ENCODE data around the gene FAM107B. TPM values are rescaled to one million over a fixed set of nuclear protein-coding genes. Genes with fewer than 3 reads are reported as not detected.

The FAM107B gene
- total RNA-seq, 1 experiment from 2014 or later = 41.6 TPM

DNA sequence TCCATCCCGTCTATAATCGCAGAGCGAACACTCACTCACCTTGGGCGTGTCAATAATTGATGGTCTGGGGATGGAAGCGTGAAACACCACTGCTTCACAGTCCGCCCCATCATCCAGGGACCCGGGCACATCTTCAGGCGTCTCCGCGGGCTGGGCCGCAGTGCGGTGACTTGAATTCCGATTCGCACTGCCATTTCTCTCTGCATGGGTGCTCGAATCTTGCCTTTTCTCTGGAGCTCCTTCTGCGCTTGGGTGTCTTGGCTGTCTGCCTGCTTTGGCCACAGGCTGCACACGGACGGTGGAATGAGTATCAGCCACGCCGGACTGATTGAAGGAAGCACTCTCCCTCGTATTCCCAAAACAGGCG lies 500 bp downstream of the FAM107B start:
- intact Hi-C loops (cut with micrococcal nuclease) = no loop called here
- no peak for DNase-seq (ENCODE audit: low read depth, low spot score)
- POLR2A ChIA-PET = no interaction called here
- CTCF ChIA-PET = no interaction called here
- Histone ChIP-seq H3K36me3 (ENCODE audit: control insufficient read depth in 1 of 2, insufficient read depth in 2 of 2, low read length in 2 of 2) (no peaks in the 10 kb centered on the region), H3K4me1 (ENCODE audit: control insufficient read depth in 1 of 2, insufficient read depth in 2 of 2, low read length in 2 of 2) (no peaks in the 10 kb centered on the region), H3K9me2 (ENCODE audit: insufficient read depth) (no peaks in the 10 kb centered on the region), H4K20me1 (ENCODE audit: insufficient read depth) (no peaks in the 10 kb centered on the region), H3K27me3 (ENCODE audit: insufficient read depth, low read length) (no peaks in the 10 kb centered on the region), H3K4me2 (ENCODE audit: low read length) (no peak overlapping the region), H3K9me3 (ENCODE audit: control insufficient read depth in 1 of 2, insufficient read depth in 1 of 2, low read depth in 1 of 2, low read length in 2 of 2) (no peaks in the 10 kb centered on the region), H3K27ac (ENCODE audit: low read depth, low read length) (no peak overlapping the region), H3K4me3 (replicated peaks in 1 of 2; ENCODE audit: low read depth in 1 of 2, low read length in 2 of 2) (no peak overlapping the region), H3K79me2 (ENCODE audit: insufficient read depth, low read length) (no peaks in the 10 kb centered on the region), H3K9ac (ENCODE audit: low read length) (no peak overlapping the region), H2AFZ (ENCODE audit: low read depth, low read length, poor library complexity, severe bottlenecking) (no peak overlapping the region)
- no peak for ATAC-seq
- TF ChIP-seq, protein P1, sequence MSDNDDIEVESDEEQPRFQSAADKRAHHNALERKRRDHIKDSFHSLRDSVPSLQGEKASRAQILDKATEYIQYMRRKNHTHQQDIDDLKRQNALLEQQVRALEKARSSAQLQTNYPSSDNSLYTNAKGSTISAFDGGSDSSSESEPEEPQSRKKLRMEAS (IDR thresholded peaks at IDR 0.05) = no peak
- TF ChIP-seq CBX3 (IDR thresholded peaks at IDR 0.05; ENCODE audit: low read depth) (no peak), ZFX (IDR thresholded peaks at IDR 0.05) (no peak), ELF1 (IDR thresholded peaks at IDR 0.05; ENCODE audit: borderline replicate concordance, low read depth) (no peak), EGR1 (IDR thresholded peaks at IDR 0.05; ENCODE audit: low read depth) (no peak), RAD21 (IDR thresholded peaks at IDR 0.05; ENCODE audit: low read depth) (no peak), JUND (IDR thresholded peaks at IDR 0.05) (no peak), CEBPB (IDR thresholded peaks at IDR 0.05; ENCODE audit: low read depth) (no peak), SRF (IDR thresholded peaks at IDR 0.05; ENCODE audit: low read depth) (no peak), SIN3A (IDR thresholded peaks at IDR 0.05; ENCODE audit: low read depth) (no peak), YY1 (IDR thresholded peaks at IDR 0.05; ENCODE audit: extremely low read depth, insufficient replicate concordance, low read depth, low read length) (no peak), FOSL1 (IDR thresholded peaks at IDR 0.05; ENCODE audit: low read depth) (no peak)
- RAD21 ChIA-PET (ENCODE audit: low non-redundant PET in 1 of 2, low total read pairs in 2 of 2, uncharacterized antibody in 2 of 2, unreplicated experiment in 2 of 2) = no interaction called here
- BruUV-seq (replicated peaks) = no TSS peak

DNA sequence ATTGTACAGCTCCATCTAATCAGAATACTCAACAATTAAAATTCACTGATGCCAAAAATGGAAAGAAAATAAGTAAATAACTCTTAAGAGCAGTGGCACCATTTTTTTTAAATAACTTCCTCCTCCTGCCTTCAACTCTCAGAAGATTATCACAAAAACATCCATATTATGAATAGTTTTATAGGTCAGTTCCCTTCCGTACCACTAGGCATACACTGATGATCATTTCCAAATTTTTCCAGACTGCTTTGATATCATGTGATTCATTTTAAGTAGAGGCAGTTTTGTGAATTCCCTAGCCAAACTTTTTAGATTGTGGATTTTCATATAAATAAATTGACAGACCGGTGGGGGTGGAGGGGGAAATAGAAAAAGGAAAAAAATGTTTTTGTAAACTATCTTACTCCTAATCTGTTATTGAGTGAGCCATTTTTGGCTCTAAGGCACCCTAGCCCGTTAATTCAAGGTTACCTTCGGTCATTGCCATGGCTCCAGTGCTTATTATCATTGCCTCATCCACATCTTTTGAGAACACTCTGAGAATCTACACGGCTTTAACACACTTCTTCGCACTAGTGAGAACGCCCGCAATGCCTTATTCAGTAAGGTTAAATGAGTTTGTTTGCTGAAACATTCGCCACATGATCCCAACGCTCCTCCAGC lies 1.0 kb downstream of the FAM107B start:
- CTCF ChIA-PET = no interaction called here
- H3K79me2 ChIP-seq (ENCODE audit: insufficient read depth, low read length) = no peaks in the 10 kb centered on the region
- no peaks in the 10 kb centered on the region for H4K20me1 ChIP-seq (ENCODE audit: insufficient read depth)

More for the DNA sequence above, 1.0 kb downstream of the FAM107B start:
- Histone ChIP-seq H3K9me3 (ENCODE audit: control insufficient read depth in 1 of 2, insufficient read depth in 1 of 2, low read depth in 1 of 2, low read length in 2 of 2) (no peaks in the 10 kb centered on the region), H3K4me3 (replicated peaks in 1 of 2; ENCODE audit: low read depth in 1 of 2, low read length in 2 of 2) (no peak overlapping the region), H3K36me3 (ENCODE audit: control insufficient read depth in 1 of 2, insufficient read depth in 2 of 2, low read length in 2 of 2) (no peaks in the 10 kb centered on the region), H3K4me2 (ENCODE audit: low read length) (no peak overlapping the region), H2AFZ (ENCODE audit: low read depth, low read length, poor library complexity, severe bottlenecking) (no peak overlapping the region), H3K27ac (ENCODE audit: low read depth, low read length) (no peak overlapping the region), H3K27me3 (ENCODE audit: insufficient read depth, low read length) (no peaks in the 10 kb centered on the region), H3K9me2 (ENCODE audit: insufficient read depth) (no peaks in the 10 kb centered on the region), H3K9ac (ENCODE audit: low read length) (no peak overlapping the region), H3K4me1 (ENCODE audit: control insufficient read depth in 1 of 2, insufficient read depth in 2 of 2, low read length in 2 of 2) (no peaks in the 10 kb centered on the region)
- TF ChIP-seq SRF (IDR thresholded peaks at IDR 0.05; ENCODE audit: low read depth) (no peak), ZFX (IDR thresholded peaks at IDR 0.05) (no peak), EGR1 (IDR thresholded peaks at IDR 0.05; ENCODE audit: low read depth) (no peak), ATF3 (IDR thresholded peaks at IDR 0.05) (no peak), CTCF (IDR thresholded peaks at IDR 0.05 in 2 of 3, conservative IDR thresholded peaks at IDR 0.05 in 1 of 3; ENCODE audit: borderline replicate concordance in 1 of 3, insufficient read depth in 1 of 3, low read depth in 2 of 3, low read length in 2 of 3) (no peak; a peak in 1 of 6 replicates), RAD21 (IDR thresholded peaks at IDR 0.05; ENCODE audit: low read depth) (no peak), POLR2AphosphoS5 (IDR thresholded peaks at IDR 0.05; ENCODE audit: low read depth, low read length) (no peak), TCF7L2 (IDR thresholded peaks at IDR 0.05; ENCODE audit: borderline replicate concordance, extremely low read depth, insufficient read depth, insufficient read length) (no peak), CBX3 (IDR thresholded peaks at IDR 0.05; ENCODE audit: low read depth) (no peak), EZH2phosphoT487 (IDR thresholded peaks at IDR 0.05; ENCODE audit: borderline replicate concordance) (no peak), CEBPB (IDR thresholded peaks at IDR 0.05; ENCODE audit: low read depth) (no peak), ELF1 (IDR thresholded peaks at IDR 0.05; ENCODE audit: borderline replicate concordance, low read depth) (no peak), YY1 (IDR thresholded peaks at IDR 0.05; ENCODE audit: extremely low read depth, insufficient replicate concordance, low read depth, low read length) (no peak), SIN3A (IDR thresholded peaks at IDR 0.05; ENCODE audit: low read depth) (no peak), FOSL1 (IDR thresholded peaks at IDR 0.05; ENCODE audit: low read depth) (no peak), EZH2 (IDR thresholded peaks at IDR 0.05) (no peak)
- ATAC-seq = no peak
- ChIA-PET POLR2A (no interaction called here), RAD21 (ENCODE audit: low non-redundant PET in 1 of 2, low total read pairs in 2 of 2, uncharacterized antibody in 2 of 2, unreplicated experiment in 2 of 2) (no interaction called here)
- no peak for DNase-seq (ENCODE audit: low read depth, low spot score)
- intact Hi-C loops (cut with micrococcal nuclease) = no loop called here
- BruUV-seq (replicated peaks) = no TSS peak
